GM23338 (cell line): ENCODE data around the gene XAB2. TPM values are rescaled to one million over a fixed set of nuclear protein-coding genes. Genes with fewer than 3 reads are reported as not detected.

ENCODE experiments used
- ATAC-seq: fragments of 200-7000 bp; cut with Tn5 transposase; 3 replicates; pipeline ENCODE4 v1.9.1; 2020
- DNase-seq: peaks from one replicate; pipeline ENCODE4 v3.0.0-alpha.2; 2015; ENCODE audit warnings: low spot score
- H2AFZ ChIP-seq: fragments of 200-600 bp; sonication (generic); 2 replicates; pipeline ENCODE4 v1.8.0; 2016; ENCODE audit warnings: antibody characterized with exemption, mild to moderate bottlenecking, moderate library complexity
- H3F3A ChIP-seq: fragments of 200-600 bp; sonication (generic); replicated peaks from 2 replicates; pipeline ENCODE4 v1.8.0; 2017; ENCODE audit warnings: antibody characterized with exemption, mixed run types, low read depth
- H3K27ac ChIP-seq: fragments of 200-600 bp; sonication (generic); 2 replicates; pipeline ENCODE4 v1.6.1; 2016; ENCODE audit warnings: low read depth
- H3K27me3 ChIP-seq: fragments of 200-600 bp; sonication (generic); 2 replicates; pipeline ENCODE4 v1.8.0; 2016; ENCODE audit warnings: mild to moderate bottlenecking, mixed run types, moderate library complexity; ENCODE audit not compliant: insufficient read depth
- H3K36me3 ChIP-seq: fragments of 200-600 bp; sonication (generic); 2 replicates; pipeline ENCODE4 v1.8.0; 2016; ENCODE audit warnings: mild to moderate bottlenecking; ENCODE audit not compliant: insufficient read depth
- H3K4me1 ChIP-seq: fragments of 200-600 bp; sonication (generic); 2 replicates; pipeline ENCODE4 v1.8.0; 2016; ENCODE audit warnings: mild to moderate bottlenecking, moderate library complexity; ENCODE audit not compliant: insufficient read depth
- H3K4me2 ChIP-seq: fragments of 200-600 bp; sonication (generic); 2 replicates; pipeline ENCODE4 v1.7.1; 2017; ENCODE audit warnings: mixed run types
- H3K4me3 ChIP-seq: fragments of 200-600 bp; sonication (generic); 2 replicates; pipeline ENCODE4 v1.6.1; 2016; ENCODE audit warnings: mixed run types
- H3K79me2 ChIP-seq: fragments of 200-600 bp; sonication (generic); replicated peaks from 2 replicates; pipeline ENCODE4 v1.8.0; 2017; ENCODE audit warnings: mild to moderate bottlenecking; ENCODE audit not compliant: insufficient read depth
- H3K9me2 ChIP-seq: fragments of 200-600 bp; sonication (generic); 2 replicates; pipeline ENCODE4 v1.8.0; 2017; ENCODE audit not compliant: insufficient read depth
- H4K20me1 ChIP-seq: fragments of 200-600 bp; sonication (generic); replicated peaks from 2 replicates; pipeline ENCODE4 v1.8.0; 2017; ENCODE audit warnings: mild to moderate bottlenecking; ENCODE audit not compliant: insufficient read depth
- H3K27ac Mint-ChIP-seq: 2 replicates; pipeline ENCODE4 v1.8.0; 2020; ENCODE audit warnings: inconsistent platforms, mild to moderate bottlenecking, moderate library complexity, mixed read lengths
- H3K27me3 Mint-ChIP-seq: 3 replicates; pipeline ENCODE4 v1.8.0; 2022; ENCODE audit warnings: low read depth, mild to moderate bottlenecking, moderate library complexity, mixed read lengths, inconsistent platforms; ENCODE audit not compliant: insufficient read depth, poor library complexity
- H3K36me3 Mint-ChIP-seq: 3 replicates; pipeline ENCODE4 v1.8.0; 2021; ENCODE audit warnings: low read depth, mild to moderate bottlenecking, inconsistent platforms, moderate library complexity, mixed read lengths
- H3K4me1 Mint-ChIP-seq: 3 replicates; pipeline ENCODE4 v1.8.0; 2020; ENCODE audit warnings: mild to moderate bottlenecking, inconsistent platforms, mixed read lengths
- H3K4me3 Mint-ChIP-seq: 3 replicates; pipeline ENCODE4 v1.8.0; 2021; ENCODE audit warnings: moderate library complexity, mild to moderate bottlenecking, inconsistent platforms, mixed read lengths
- H3K9me3 Mint-ChIP-seq: 3 replicates; pipeline ENCODE4 v1.8.0; 2020; ENCODE audit warnings: moderate library complexity, mild to moderate bottlenecking, inconsistent platforms, mixed read lengths
- CREB1 ChIP-seq: fragments of 250-450 bp; sonication (Bioruptor Pico); IDR thresholded peaks from 2 replicates; pipeline ENCODE4 v1.5.0; 2020; ENCODE audit warnings: low read depth, mild to moderate bottlenecking, moderate library complexity
- JUNB ChIP-seq: IDR thresholded peaks from one replicate; pipeline ENCODE4 v1.6.1; 2016; ENCODE audit warnings: antibody characterized with exemption; ENCODE audit not compliant: unreplicated experiment
- NANOG ChIP-seq: IDR thresholded peaks from 2 replicates; pipeline ENCODE4 v1.6.1; 2016; ENCODE audit warnings: antibody characterized with exemption, borderline replicate concordance
- REST ChIP-seq: IDR thresholded peaks from one replicate; pipeline ENCODE4 v1.6.1; 2018; ENCODE audit warnings: antibody characterized with exemption; ENCODE audit not compliant: unreplicated experiment
- ZNF114 ChIP-seq: fragments of 250-450 bp; sonication (Bioruptor Pico); IDR thresholded peaks from 2 replicates; pipeline ENCODE4 v1.5.0; 2020; ENCODE audit warnings: mild to moderate bottlenecking, moderate library complexity
- ZNF462 ChIP-seq: fragments of 250-450 bp; sonication (Bioruptor Pico); IDR thresholded peaks from 2 replicates; pipeline ENCODE4 v1.5.0; 2020; ENCODE audit warnings: mild to moderate bottlenecking, moderate library complexity
- polyA plus RNA-seq: library from polyadenylated mRNA; unstranded; fragments of >200 nt; fragmentation: Nextera tagmentation; extraction: Ambion mirVana; gene quantifications from 2 replicates; pipeline ENCODE4 v1.2.1, GENCODE V29; 2016
- total RNA-seq: library from RNA; depleted of rRNA; stranded (reverse); fragments of >200 nt; shearing (Covaris generic); gene quantifications from 2 replicates; pipeline ENCODE4 v1.2.3, GENCODE V29; 2014

Gene XAB2
- total and polyA plus RNA-seq, 2 experiments from 2014 or later = 18.4 to 69.0 TPM

- TF ChIP-seq ZNF462 (CRISPR knock-in tag) (no peak), NANOG (no peak), CREB1 (CRISPR knock-in tag) (no peak)
Measured at GRCh38 chr19:7618348-7618747, 11.0 kb downstream of the XAB2 start (continued).

GRCh38 chr19:7617735-7618134 lies 11.6 kb downstream of the XAB2 start:
- Histone ChIP-seq H3K36me3 (no peaks in the 10 kb centered on the region; the same call in 1 of the 2 replicates), H3K79me2 (no peaks in the 10 kb centered on the region), H2AFZ (no peak overlapping the region), H3K9me2 (no peaks in the 10 kb centered on the region), H3K4me1 (no peaks in the 10 kb centered on the region), H4K20me1 (no peaks in the 10 kb centered on the region; the same call in 1 of the 2 replicates), H3K4me3 (no peak overlapping the region), H3K27me3 (no peaks in the 10 kb centered on the region), H3F3A (no peaks in the 10 kb centered on the region), H3K27ac (no peak overlapping the region), H3K4me2 (no peak overlapping the region)
- Mint-ChIP-seq H3K36me3 (peaks cover 34% of the 10 kb centered on the region), H3K4me3 (no peak overlapping the region), H3K4me1 (no peaks in the 10 kb centered on the region), H3K27me3 (peaks cover 9% of the 10 kb centered on the region), H3K27ac (no peak overlapping the region), H3K9me3 (no peaks in the 10 kb centered on the region)
- TF ChIP-seq REST = no peak
- no peak for TF ChIP-seq JUNB
- TF ChIP-seq ZNF114 (CRISPR knock-in tag) = no peak
- DNase-seq (no peak), ATAC-seq (no peak)
